Measurements from ENCODE around the gene GRIK4.
"Not testable (repeated sequence)": the region's sequence is repeated elsewhere in the genome, so short reads cannot be mapped to it uniquely, and the experiment has no call there.

The GRIK4 gene

GRCh38 chr11:120579611-120580031 is 68.1 kb downstream of the GRIK4 start:
- no peak for DNase-seq

- DNase-seq, result no peak
Measured at GRCh38 chr11:120581313-120581712, 69.8 kb downstream of the GRIK4 start.

- not testable (repeated sequence) for DNase-seq
Measured at GRCh38 chr11:120582535-120582934, 71.0 kb downstream of the GRIK4 start.

- DNase-seq, result no peak
Measured at GRCh38 chr11:120586072-120586471, 74.5 kb downstream of the GRIK4 start.

- no peak for DNase-seq
Measured at GRCh38 chr11:120586728-120587127, 75.2 kb downstream of the GRIK4 start.

GRCh38 chr11:120587299-120587698 is 75.8 kb downstream of the GRIK4 start:
- DNase-seq, result no peak

GRCh38 chr11:120589376-120589775 is 77.8 kb downstream of the GRIK4 start:
- no peak for DNase-seq

- no peak for DNase-seq
Measured at GRCh38 chr11:120590472-120590871, 78.9 kb downstream of the GRIK4 start.

- no peak for DNase-seq
Measured at GRCh38 chr11:120594746-120595145, 83.2 kb downstream of the GRIK4 start.

- no peak for DNase-seq
Measured at GRCh38 chr11:120595557-120595956, 84.0 kb downstream of the GRIK4 start.

GRCh38 chr11:120597250-120598215 is 86.0 kb downstream of the GRIK4 start:
- DNase-seq, result no peak

GRCh38 chr11:120598517-120599257 is 87.1 kb downstream of the GRIK4 start:
- no peak for DNase-seq

- no peak for DNase-seq
Measured at GRCh38 chr11:120599816-120600420, 88.4 kb downstream of the GRIK4 start.

GRCh38 chr11:120601536-120601935 is 90.0 kb downstream of the GRIK4 start:
- DNase-seq, result no peak

- no peak for DNase-seq
Measured at GRCh38 chr11:120603071-120603470, 91.5 kb downstream of the GRIK4 start.

- no peak for DNase-seq
Measured at GRCh38 chr11:120605469-120605868, 93.9 kb downstream of the GRIK4 start.

GRCh38 chr11:120606211-120607010 is 94.9 kb downstream of the GRIK4 start:
- no peak for DNase-seq

GRCh38 chr11:120608061-120608460 is 96.5 kb downstream of the GRIK4 start:
- no peak for DNase-seq

GRCh38 chr11:120608760-120609211 is 97.2 kb downstream of the GRIK4 start:
- DNase-seq, result no peak

- DNase-seq, result no peak
Measured at GRCh38 chr11:120610111-120610510, 98.6 kb downstream of the GRIK4 start.

GRCh38 chr11:120611581-120611980 is 100.0 kb downstream of the GRIK4 start:
- no peak for DNase-seq

- DNase-seq, result no peak
Measured at GRCh38 chr11:120612513-120613263, 101.1 kb downstream of the GRIK4 start.
